ENCODE results near the gene ZC3H10. TPM values are rescaled to one million over a fixed set of nuclear protein-coding genes. Genes with fewer than 3 reads are reported as not detected.
A peak's percentile ranks its signal among the peaks of the same experiment; 100 is the strongest.

The ZC3H10 gene
- total and polyA plus RNA-seq, 2 of the 13 experiments (the other 11 are each of a cell fraction or from before 2014, with no cell fraction given), result 0.70 to 2.3 TPM

DNA sequence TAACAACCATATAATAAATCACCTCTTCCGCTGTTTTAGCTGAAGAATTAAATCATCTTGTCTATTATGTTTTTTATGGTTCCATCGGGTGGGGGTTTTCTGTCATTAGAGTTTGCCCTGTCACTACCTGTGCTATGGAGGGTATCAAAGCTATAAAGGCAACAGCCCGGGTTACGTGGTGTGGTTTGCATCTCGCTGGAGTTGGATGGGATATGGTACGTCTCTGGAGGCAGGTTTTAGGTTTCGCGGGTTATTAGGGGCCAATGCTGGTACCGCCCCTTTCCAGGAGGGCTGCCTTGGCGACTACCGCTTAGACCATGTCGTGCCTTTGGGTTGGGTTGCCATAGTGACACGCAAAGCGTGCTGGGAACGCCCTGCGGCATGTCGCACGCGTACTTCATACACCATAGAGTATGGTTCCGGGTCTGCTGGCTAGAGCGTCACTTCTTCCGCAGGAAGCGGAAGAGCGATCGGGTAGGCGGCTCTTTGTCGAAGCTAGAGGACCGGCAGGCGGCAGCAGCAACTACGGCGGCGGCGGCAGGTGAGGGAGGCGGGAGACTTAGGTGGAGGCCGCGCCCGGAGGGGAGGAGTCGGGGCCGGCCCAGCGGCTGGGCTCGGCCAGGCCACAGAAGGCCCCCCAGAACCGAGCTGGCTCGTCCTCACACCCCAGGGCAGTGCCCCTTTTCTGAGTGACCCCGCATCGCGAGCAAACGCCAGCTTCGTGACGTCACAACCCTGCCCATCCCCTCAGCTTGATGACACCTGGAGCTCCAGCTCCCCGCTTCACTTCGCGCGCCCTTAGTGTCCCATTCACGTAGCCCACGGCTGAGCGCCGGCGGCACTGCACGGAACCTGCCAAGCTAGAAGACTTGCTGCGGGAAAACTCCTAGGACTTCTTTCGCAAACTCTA is at the start of gene ZC3H10 (continued):
- TF ChIP-seq ZNF687 (CRISPR knock-in tag; IDR thresholded peaks at IDR 0.05), result peak; percentile 95
- TF ChIP-seq ZGPAT (CRISPR knock-in tag; IDR thresholded peaks at IDR 0.05), result peak; percentile 90
- peak; percentile 81 for TF ChIP-seq YY1 (IDR thresholded peaks at IDR 0.05; ENCODE audit: insufficient read depth, insufficient replicate concordance, low read depth, low read length)
- no peak for TF ChIP-seq SOX6 (IDR thresholded peaks at IDR 0.05)
- TF ChIP-seq SOX6 (CRISPR knock-in tag; IDR thresholded peaks at IDR 0.05), result peak; percentile 80
- peak; percentile 91 for TF ChIP-seq ZNF143 (CRISPR knock-in tag; IDR thresholded peaks at IDR 0.05)
- peak; percentile 92 for TF ChIP-seq ARNT2 (CRISPR knock-in tag; IDR thresholded peaks at IDR 0.05; ENCODE audit: low read depth)
- TF ChIP-seq, protein P1, sequence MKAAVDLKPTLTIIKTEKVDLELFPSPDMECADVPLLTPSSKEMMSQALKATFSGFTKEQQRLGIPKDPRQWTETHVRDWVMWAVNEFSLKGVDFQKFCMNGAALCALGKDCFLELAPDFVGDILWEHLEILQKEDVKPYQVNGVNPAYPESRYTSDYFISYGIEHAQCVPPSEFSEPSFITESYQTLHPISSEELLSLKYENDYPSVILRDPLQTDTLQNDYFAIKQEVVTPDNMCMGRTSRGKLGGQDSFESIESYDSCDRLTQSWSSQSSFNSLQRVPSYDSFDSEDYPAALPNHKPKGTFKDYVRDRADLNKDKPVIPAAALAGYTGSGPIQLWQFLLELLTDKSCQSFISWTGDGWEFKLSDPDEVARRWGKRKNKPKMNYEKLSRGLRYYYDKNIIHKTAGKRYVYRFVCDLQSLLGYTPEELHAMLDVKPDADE (CRISPR knock-in tag; IDR thresholded peaks at IDR 0.05), result no peak
- TF ChIP-seq ELF1 (CRISPR knock-in tag; IDR thresholded peaks at IDR 0.05), result peak; percentile 99
- peak; percentile 76 for TF ChIP-seq ZBTB20 (CRISPR knock-in tag; IDR thresholded peaks at IDR 0.05; ENCODE audit: borderline replicate concordance, low read depth)
- TF ChIP-seq PAX8 (CRISPR knock-in tag; IDR thresholded peaks at IDR 0.05; ENCODE audit: borderline replicate concordance), result no peak
- TF ChIP-seq NFATC3 (CRISPR knock-in tag; IDR thresholded peaks at IDR 0.05), result no peak
- no peak for TF ChIP-seq ARHGAP35 (CRISPR knock-in tag; IDR thresholded peaks at IDR 0.05; ENCODE audit: borderline replicate concordance)
- TF ChIP-seq KDM3A (CRISPR knock-in tag; IDR thresholded peaks at IDR 0.05; ENCODE audit: low read depth), result peak; percentile 58; the same call in 1 of the 2 replicates
- TF ChIP-seq, protein P2, sequence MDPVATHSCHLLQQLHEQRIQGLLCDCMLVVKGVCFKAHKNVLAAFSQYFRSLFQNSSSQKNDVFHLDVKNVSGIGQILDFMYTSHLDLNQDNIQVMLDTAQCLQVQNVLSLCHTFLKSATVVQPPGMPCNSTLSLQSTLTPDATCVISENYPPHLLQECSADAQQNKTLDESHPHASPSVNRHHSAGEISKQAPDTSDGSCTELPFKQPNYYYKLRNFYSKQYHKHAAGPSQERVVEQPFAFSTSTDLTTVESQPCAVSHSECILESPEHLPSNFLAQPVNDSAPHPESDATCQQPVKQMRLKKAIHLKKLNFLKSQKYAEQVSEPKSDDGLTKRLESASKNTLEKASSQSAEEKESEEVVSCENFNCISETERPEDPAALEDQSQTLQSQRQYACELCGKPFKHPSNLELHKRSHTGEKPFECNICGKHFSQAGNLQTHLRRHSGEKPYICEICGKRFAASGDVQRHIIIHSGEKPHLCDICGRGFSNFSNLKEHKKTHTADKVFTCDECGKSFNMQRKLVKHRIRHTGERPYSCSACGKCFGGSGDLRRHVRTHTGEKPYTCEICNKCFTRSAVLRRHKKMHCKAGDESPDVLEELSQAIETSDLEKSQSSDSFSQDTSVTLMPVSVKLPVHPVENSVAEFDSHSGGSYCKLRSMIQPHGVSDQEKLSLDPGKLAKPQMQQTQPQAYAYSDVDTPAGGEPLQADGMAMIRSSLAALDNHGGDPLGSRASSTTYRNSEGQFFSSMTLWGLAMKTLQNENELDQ (CRISPR knock-in tag; IDR thresholded peaks at IDR 0.05; ENCODE audit: borderline replicate concordance), result no peak
- TF ChIP-seq, protein P3, sequence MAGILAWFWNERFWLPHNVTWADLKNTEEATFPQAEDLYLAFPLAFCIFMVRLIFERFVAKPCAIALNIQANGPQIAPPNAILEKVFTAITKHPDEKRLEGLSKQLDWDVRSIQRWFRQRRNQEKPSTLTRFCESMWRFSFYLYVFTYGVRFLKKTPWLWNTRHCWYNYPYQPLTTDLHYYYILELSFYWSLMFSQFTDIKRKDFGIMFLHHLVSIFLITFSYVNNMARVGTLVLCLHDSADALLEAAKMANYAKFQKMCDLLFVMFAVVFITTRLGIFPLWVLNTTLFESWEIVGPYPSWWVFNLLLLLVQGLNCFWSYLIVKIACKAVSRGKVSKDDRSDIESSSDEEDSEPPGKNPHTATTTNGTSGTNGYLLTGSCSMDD (CRISPR knock-in tag; IDR thresholded peaks at IDR 0.05), result no peak

All from HepG2 (cell line).